Activated CD4-positive, alpha-beta T cell treated with anti-CD3 and anti-CD28 coated beads, Interleukin-2, amount 10 ng/mL, durations not matched to agents 7 days and 5 days (primary cell): ENCODE results near the gene B3GAT1. TPM values are rescaled to one million over a fixed set of nuclear protein-coding genes. Genes with fewer than 3 reads are reported as not detected.
A peak's percentile ranks its signal among the peaks of the same experiment; 100 is the strongest.

ENCODE experiments used
- CTCF ChIA-PET: fragments of 350-600 bp; sonication (Branson Sonifier 250); formaldehyde crosslinking; loops from one replicate; lab custom pipeline; 2021; ENCODE audit warnings: antibody characterized with exemption; lab: Charles Lee
- POLR2A ChIA-PET: fragments of 350-600 bp; sonication (Branson Sonifier 250); formaldehyde crosslinking; loops from one replicate; lab custom pipeline; 2021; ENCODE audit warnings: antibody characterized with exemption; lab: Charles Lee
- DNase-seq: peaks from one replicate; pipeline ENCODE4 v3.0.0-alpha.2; 2020
- H3K27ac Mint-ChIP-seq: one replicate; pipeline ENCODE4 v1.8.0; 2021; ENCODE audit warnings: mild to moderate bottlenecking, moderate library complexity, mixed read lengths
- H3K27me3 Mint-ChIP-seq: one replicate; pipeline ENCODE4 v1.8.0; 2021; ENCODE audit warnings: mixed read lengths
- H3K36me3 Mint-ChIP-seq: one replicate; pipeline ENCODE4 v1.8.0; 2021; ENCODE audit warnings: low read depth, mixed read lengths
- H3K4me1 Mint-ChIP-seq: one replicate; pipeline ENCODE4 v1.8.0; 2021; ENCODE audit warnings: mixed read lengths
- H3K4me3 Mint-ChIP-seq: one replicate; pipeline ENCODE4 v1.8.0; 2021; ENCODE audit warnings: mild to moderate bottlenecking, moderate library complexity, mixed read lengths
- H3K9me3 Mint-ChIP-seq: one replicate; pipeline ENCODE4 v1.8.0; 2021; ENCODE audit warnings: mixed read lengths
- total RNA-seq, 2 experiments: library from RNA; stranded (reverse); gene quantifications; one replicate each; pipeline ENCODE4 v1.2.3, GENCODE V29; 2021

B3GAT1 gene
- total RNA-seq, 2 experiments from 2014 or later = 1.4 to 1.6 TPM

- POLR2A ChIA-PET = no interaction called here
- peaks cover 8% of the 10 kb centered on the region for H3K4me1 Mint-ChIP-seq
- no peak overlapping the region for H3K27ac Mint-ChIP-seq
- H3K4me3 Mint-ChIP-seq = no peak overlapping the region
- no peak for DNase-seq
- no peaks in the 10 kb centered on the region for H3K9me3 Mint-ChIP-seq
- CTCF ChIA-PET = no interaction called here
- H3K27me3 Mint-ChIP-seq = peaks cover 62% of the 10 kb centered on the region
- no peaks in the 10 kb centered on the region for H3K36me3 Mint-ChIP-seq
Measured at GRCh38 chr11:134413826-134414731, 2.0 kb upstream of the B3GAT1 start.

GRCh38 chr11:134413043-134413825 is 1.2 kb upstream of the B3GAT1 start:
- CTCF ChIA-PET = no interaction called here
- peaks cover 8% of the 10 kb centered on the region for H3K4me1 Mint-ChIP-seq
- POLR2A ChIA-PET = no interaction called here
- no peaks in the 10 kb centered on the region for H3K36me3 Mint-ChIP-seq
- no peak overlapping the region for H3K27ac Mint-ChIP-seq
- peak overlapping the region; percentile 50 for H3K4me3 Mint-ChIP-seq
- H3K27me3 Mint-ChIP-seq = peaks cover 64% of the 10 kb centered on the region
- H3K9me3 Mint-ChIP-seq = no peaks in the 10 kb centered on the region
- no peak for DNase-seq

- Mint-ChIP-seq H3K4me3 (peak overlapping the region; percentile 58), H3K4me1 (peaks cover 8% of the 10 kb centered on the region), H3K27me3 (peaks cover 58% of the 10 kb centered on the region), H3K9me3 (no peaks in the 10 kb centered on the region), H3K27ac (no peak overlapping the region), H3K36me3 (no peaks in the 10 kb centered on the region)
- ChIA-PET POLR2A (no interaction called here), CTCF (interaction anchor here (1.1 kb wide), 1 partner anchor 12 kb away, joined by 3 read pairs; no protein-coding TSS in a partner anchor)
- no peak for DNase-seq
Measured at GRCh38 chr11:134410766-134411165, 1.3 kb downstream of the B3GAT1 start.

- CTCF ChIA-PET = interaction anchor here (1.1 kb wide), 1 partner anchor 13 kb away, joined by 3 read pairs; no protein-coding TSS in a partner anchor
- H3K4me1 Mint-ChIP-seq = peaks cover 8% of the 10 kb centered on the region
- H3K9me3 Mint-ChIP-seq = no peaks in the 10 kb centered on the region
- POLR2A ChIA-PET = no interaction called here
- H3K36me3 Mint-ChIP-seq = no peaks in the 10 kb centered on the region
- H3K27me3 Mint-ChIP-seq = peaks cover 49% of the 10 kb centered on the region
- H3K27ac Mint-ChIP-seq = no peak overlapping the region
- DNase-seq = no peak
- no peak overlapping the region for H3K4me3 Mint-ChIP-seq
Measured at GRCh38 chr11:134409552-134410429, 2.3 kb downstream of the B3GAT1 start.

GRCh38 chr11:134407923-134408322 is 4.1 kb downstream of the B3GAT1 start:
- H3K27ac Mint-ChIP-seq = no peak overlapping the region
- ChIA-PET CTCF (no interaction called here), POLR2A (no interaction called here)
- H3K36me3 Mint-ChIP-seq = no peaks in the 10 kb centered on the region
- no peaks in the 10 kb centered on the region for H3K9me3 Mint-ChIP-seq
- no peak for DNase-seq
- H3K27me3 Mint-ChIP-seq = peaks cover 32% of the 10 kb centered on the region
- H3K4me3 Mint-ChIP-seq = no peak overlapping the region
- H3K4me1 Mint-ChIP-seq = peaks cover 4% of the 10 kb centered on the region

GRCh38 chr11:134407321-134407828 is 4.7 kb downstream of the B3GAT1 start:
- H3K36me3 Mint-ChIP-seq = no peaks in the 10 kb centered on the region
- H3K27me3 Mint-ChIP-seq = peaks cover 31% of the 10 kb centered on the region
- ChIA-PET POLR2A (no interaction called here), CTCF (no interaction called here)
- H3K27ac Mint-ChIP-seq = no peak overlapping the region
- no peak for DNase-seq
- no peaks in the 10 kb centered on the region for H3K9me3 Mint-ChIP-seq
- H3K4me3 Mint-ChIP-seq = no peak overlapping the region
- H3K4me1 Mint-ChIP-seq = peaks cover 2% of the 10 kb centered on the region

GRCh38 chr11:134406264-134407185 is 5.5 kb downstream of the B3GAT1 start:
- POLR2A ChIA-PET = no interaction called here

GRCh38 chr11:134405841-134406240 is 6.2 kb downstream of the B3GAT1 start:
- ChIA-PET CTCF (no interaction called here), POLR2A (no interaction called here)
- peaks cover 26% of the 10 kb centered on the region for H3K27me3 Mint-ChIP-seq
- H3K4me3 Mint-ChIP-seq = no peak overlapping the region
- DNase-seq = no peak
- H3K9me3 Mint-ChIP-seq = no peaks in the 10 kb centered on the region
- H3K27ac Mint-ChIP-seq = no peak overlapping the region
- no peaks in the 10 kb centered on the region for H3K36me3 Mint-ChIP-seq
- no peaks in the 10 kb centered on the region for H3K4me1 Mint-ChIP-seq

More at GRCh38 chr11:134406264-134407185, 5.5 kb downstream of the B3GAT1 start:
- CTCF ChIA-PET = no interaction called here
- Mint-ChIP-seq H3K9me3 (no peaks in the 10 kb centered on the region), H3K4me1 (peaks cover 2% of the 10 kb centered on the region), H3K36me3 (no peaks in the 10 kb centered on the region), H3K27ac (no peak overlapping the region), H3K4me3 (no peak overlapping the region), H3K27me3 (peaks cover 33% of the 10 kb centered on the region)
- DNase-seq = no peak

- Mint-ChIP-seq H3K27ac (no peak overlapping the region), H3K4me3 (no peak overlapping the region), H3K36me3 (no peaks in the 10 kb centered on the region), H3K4me1 (no peaks in the 10 kb centered on the region), H3K9me3 (no peaks in the 10 kb centered on the region), H3K27me3 (peaks cover 24% of the 10 kb centered on the region)
- ChIA-PET CTCF (no interaction called here), POLR2A (no interaction called here)
- no peak for DNase-seq
Measured at GRCh38 chr11:134405436-134405835, 6.6 kb downstream of the B3GAT1 start.

- Mint-ChIP-seq H3K27me3 (peaks cover 22% of the 10 kb centered on the region), H3K4me1 (no peaks in the 10 kb centered on the region), H3K9me3 (no peaks in the 10 kb centered on the region), H3K36me3 (no peaks in the 10 kb centered on the region), H3K27ac (no peak overlapping the region), H3K4me3 (no peak overlapping the region)
- no peak for DNase-seq
- ChIA-PET POLR2A (no interaction called here), CTCF (interaction anchor here (0.7 kb wide), 1 partner anchor 32 kb away, joined by 3 read pairs; no protein-coding TSS in a partner anchor)
Measured at GRCh38 chr11:134404575-134405341, 7.3 kb downstream of the B3GAT1 start.

- Mint-ChIP-seq H3K9me3 (no peaks in the 10 kb centered on the region), H3K4me1 (no peaks in the 10 kb centered on the region), H3K27ac (no peak overlapping the region), H3K27me3 (peaks cover 15% of the 10 kb centered on the region), H3K4me3 (no peak overlapping the region), H3K36me3 (no peaks in the 10 kb centered on the region)
- DNase-seq = no peak
- ChIA-PET CTCF (no interaction called here), POLR2A (no interaction called here)
Measured at GRCh38 chr11:134402910-134403309, 9.1 kb downstream of the B3GAT1 start.
